GM21390 (cell line): ENCODE data around the gene CEP128.

Source experiments
- ATAC-seq: cut with Tn5 transposase; IDR thresholded peaks from one replicate; pipeline ENCODE4 v1.9.1; 2021; ENCODE audit not compliant: unreplicated experiment

The CEP128 gene

DNA sequence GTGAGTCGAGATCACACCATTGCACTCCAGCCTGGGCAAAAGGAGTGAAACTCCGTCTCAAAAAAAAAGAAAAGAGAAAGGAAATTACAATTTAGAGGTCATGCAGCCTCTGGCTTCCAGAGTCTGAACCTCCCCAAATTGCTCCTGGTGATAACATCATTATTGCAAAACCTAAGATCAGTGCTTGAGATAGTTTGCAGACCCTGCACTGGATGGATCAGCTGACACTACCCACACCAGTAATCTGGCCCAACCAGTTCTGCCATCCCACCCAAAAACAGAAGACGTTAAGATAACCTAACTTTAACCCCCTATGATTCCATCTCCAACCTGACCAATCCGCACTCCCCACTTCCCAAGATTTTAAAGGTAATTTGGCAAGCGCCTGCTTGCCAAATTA, 376.5 kb downstream of the CEP128 start:
- no peak for ATAC-seq

DNA sequence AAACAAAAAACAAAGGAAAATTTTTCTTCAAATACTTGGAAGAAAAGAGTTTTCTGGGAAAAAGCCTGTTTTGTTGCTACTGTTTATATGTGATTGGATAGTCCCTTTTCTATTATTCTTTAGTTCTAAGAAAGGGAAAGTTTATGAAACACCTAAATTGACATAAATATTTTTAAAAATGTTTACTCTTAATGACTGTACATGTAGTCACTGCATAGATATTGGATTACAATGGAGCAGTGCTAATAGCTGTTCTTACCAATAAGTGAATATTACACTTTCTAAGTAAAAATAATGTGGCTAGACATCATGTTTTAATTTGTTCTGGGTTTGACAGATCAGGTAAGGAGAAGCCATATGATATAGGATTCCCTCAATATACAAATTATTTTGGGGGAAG, 377.5 kb downstream of the CEP128 start:
- no peak for ATAC-seq

DNA sequence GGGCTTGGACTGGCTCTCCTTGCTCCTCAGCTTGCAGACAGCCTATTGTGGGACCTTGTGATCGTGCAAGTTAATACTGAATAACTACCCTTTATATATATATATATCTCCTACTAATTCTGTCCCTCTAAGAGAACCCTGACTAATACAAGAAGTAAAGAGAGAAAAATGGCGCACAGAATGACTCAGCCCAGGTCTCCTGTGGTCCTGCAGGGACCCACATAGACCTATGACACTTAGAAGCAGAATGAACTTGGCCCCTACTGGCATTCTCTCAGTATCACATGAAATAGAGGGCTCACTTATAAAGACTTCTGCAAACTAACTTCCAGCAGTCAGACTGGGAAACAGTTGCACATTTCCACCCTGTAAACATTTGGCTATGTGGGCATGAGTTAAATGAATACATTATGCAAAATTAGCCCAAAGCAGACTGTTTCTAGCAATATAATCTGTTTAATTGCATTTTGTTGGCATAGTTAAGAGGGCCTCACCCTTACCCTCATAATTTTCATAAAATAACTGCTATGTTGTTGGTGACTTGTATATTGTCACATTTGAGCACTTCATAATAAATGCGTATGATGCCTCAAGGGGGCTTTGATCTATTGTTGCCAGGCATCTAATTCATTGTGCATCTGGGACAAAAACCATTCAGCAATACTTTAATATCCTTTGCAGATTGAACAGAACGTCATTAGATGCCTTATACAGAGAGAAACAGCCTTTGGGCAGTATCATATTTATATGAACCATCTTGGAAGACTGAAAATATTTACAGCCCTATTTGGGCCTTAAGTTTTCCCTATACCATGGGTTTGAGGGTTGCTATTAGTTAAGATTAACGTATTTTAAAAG, 380.5 kb downstream of the CEP128 start:
- peak; percentile 97 for ATAC-seq

DNA sequence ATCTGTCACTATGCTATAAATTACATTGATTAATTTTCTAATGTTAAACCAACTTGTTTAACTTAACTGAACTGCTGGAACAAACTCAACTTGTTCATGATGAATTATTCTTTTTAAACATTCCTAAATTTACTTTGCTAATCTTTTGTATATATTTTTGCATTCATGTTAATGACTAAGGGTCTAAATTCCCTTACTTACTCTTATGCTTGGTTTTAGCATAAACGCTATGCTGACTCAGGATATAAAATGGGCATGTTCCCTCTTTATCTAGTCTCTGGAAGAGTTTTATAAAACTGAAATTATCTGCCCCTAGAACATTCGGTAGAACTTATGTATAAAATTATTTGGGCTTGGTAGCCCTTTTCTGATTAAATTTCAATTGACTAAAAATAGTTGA, 387.4 kb downstream of the CEP128 start:
- no peak for ATAC-seq

DNA sequence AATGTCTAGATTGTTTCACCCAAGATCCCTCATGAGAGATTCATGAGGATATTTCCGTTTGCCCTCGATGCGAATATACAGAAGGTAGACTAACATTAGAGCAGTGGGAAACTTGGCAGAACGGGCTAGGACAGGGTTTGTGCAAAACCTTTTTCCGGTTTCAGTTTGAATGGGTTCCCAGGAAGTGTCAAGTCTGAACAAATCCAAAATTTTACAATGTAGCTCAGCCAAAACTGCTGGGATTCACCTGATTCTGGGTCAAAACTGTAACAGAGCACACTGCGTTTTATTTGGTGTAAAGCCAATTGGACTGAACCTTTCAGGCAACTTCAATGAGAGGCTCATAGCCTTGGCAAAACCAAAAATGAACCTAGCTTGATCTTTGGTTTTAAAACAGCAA, 392.4 kb downstream of the CEP128 start:
- ATAC-seq, result no peak

DNA sequence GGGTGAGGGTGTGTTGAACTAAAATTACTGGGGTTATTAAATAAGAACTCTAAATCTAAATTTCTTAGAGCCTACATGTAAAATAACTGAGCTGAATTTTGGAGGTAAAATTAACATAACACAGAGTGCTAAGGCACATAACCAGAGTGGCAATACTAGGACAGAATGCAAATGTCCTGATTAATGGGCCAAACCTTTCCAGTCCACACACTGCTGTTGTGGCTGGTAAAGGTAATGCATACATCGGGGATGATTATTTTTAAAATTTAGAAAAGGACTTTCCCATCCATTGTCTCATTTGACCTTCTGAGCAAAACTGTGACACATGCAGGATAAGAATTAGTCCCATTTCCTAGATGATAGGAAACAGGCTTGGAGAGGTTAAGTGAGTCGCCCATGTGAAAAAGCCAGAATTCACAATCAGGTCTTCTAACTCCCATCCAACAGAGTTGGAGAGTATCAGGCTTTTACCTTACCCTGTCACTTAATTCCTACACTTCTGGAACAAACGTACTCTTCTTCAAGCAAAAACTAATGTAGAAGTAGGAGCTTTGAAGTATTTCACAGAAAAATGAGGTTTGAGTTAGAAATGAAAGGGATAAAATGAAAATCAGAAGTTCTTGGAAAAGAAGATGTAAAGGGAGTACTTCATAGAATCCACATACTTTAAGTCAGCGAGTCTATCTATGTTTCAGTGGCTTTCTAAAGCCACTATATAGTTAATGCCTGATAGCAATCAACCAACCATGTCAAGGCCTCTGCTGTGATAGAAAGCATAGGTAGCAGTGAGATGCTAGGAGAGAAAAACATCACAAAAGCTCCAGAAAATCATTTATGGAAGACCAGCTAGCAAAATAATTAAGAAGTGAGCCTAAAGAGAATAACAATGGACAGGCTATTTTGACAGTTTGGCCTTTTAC, 395.3 kb downstream of the CEP128 start:
- ATAC-seq, result no peak

DNA sequence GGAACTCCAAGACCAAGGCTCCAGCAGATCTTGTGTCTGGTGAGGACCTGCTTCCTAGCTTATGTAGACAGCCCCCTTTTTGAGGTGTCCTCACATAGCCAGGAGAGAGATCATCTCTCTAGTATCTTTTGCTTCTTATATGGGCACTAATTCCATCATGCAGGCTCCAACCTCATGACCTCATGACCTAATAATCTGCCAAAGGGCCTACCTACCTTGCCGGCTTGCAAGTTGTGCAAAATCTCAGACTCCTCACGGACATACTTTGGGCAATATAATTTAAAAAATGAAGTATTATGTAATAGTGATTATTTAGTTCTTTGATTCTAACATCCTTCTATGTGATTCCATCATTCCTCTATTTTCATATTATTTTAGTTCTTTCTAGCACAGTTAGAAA, 397.2 kb downstream of the CEP128 start:
- ATAC-seq, result no peak

DNA sequence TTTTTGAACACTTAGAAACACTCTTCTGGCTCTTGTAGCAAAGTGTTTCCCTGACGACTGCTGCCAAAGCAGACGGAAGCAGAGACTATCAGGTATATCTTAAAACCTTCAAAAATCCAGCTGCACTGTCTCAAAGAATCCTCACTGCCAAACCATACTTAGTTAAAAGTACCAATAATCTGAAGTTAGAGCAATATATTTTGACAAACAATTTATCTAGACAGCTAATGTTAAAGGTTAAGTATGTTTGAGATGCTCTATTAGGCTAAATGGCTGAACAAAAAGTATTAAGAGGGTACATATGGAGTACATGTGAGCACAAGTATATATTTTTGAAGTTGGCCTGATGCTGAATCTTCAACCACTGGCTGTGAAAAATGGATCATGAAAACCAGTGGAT, 398.3 kb downstream of the CEP128 start:
- no peak for ATAC-seq

DNA sequence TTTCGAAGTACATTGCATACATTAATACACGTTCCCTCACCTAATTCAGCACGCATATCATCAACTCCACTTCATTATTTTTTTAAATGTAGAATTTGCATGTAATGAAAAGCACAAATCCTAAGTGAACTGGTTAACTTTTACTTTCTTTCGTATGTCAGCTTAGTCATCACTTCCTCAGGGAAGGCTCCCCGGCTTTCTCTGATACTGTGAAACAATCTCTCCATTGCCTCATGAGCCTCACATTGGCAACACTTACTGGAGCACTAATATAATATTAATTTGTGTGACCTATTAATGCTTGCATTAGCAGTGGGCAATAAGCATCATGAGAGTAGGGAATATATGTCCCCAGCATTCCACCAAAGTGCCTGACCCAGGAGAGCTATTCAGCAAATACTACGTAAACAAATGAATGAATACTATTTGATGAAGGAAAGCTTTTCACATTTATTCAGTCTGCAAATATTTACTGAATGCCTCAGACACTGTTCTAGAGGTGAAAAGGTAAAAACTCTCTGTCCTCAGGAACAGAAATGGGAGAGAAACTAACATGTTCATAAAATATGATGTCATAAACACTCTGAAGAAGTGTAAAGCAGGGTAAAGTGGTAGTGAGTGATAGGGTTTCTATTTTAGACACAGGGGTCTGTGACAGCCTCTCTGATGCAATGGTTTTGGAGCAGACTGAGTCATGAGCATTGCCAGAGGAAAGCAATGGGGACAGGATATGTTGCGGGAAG, 402.7 kb downstream of the CEP128 start:
- ATAC-seq, result no peak

DNA sequence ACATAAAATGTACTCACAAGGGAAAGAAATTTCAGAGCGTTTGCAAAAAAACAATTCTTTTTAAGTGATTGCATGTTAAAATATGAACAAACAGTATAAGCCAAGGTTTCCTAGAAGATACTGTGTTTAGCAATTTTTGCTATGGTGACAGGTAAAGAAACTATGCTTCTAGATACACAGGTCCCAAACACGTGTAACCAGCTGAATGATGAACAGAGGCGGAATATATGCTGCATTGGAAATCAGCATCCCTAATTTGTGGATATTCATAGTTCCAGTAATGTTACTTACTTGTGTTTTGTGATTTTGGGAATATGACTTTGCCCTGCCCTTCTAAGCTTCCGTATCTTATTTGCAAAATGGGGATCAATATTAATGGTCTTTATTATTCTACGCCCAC, 403.9 kb downstream of the CEP128 start:
- ATAC-seq, result no peak

DNA sequence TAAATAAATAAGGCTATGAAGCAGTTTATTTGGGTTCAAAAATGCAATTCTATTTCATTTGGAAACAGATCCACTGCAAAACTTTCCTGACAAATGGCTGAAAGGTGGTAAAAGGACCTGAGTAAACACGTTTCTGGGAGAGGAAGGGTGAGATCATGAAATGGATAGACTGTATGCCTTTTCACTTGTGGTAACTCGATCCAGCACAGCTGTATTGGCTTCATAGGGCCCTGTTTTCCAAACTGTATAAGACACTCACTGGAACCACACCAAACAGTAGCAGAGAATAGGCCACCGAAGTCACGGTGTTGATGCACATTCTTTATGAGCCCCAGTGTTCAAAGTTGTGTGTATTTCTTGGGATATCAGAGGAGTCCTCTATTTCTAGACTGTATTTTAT, 405.1 kb downstream of the CEP128 start:
- ATAC-seq, result no peak

DNA sequence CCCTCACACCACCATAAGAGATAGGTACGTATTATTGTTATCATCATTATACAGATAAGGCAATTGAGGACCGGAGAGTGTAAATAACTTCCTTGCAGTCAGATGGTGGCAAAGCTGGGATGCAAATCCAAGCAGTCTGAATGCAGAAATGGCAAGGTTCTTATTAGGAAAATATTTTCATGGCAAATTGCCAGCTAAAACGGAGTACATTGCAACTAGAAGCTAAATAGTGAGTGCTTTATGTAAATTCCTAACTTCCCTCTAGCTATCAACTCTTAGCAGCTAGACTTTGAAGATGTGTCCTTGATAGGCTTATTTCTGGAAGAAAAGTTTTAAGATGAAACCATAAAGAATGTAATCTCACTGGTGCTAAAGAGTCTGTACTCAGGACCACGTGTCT, 406.4 kb downstream of the CEP128 start:
- ATAC-seq, result no peak

DNA sequence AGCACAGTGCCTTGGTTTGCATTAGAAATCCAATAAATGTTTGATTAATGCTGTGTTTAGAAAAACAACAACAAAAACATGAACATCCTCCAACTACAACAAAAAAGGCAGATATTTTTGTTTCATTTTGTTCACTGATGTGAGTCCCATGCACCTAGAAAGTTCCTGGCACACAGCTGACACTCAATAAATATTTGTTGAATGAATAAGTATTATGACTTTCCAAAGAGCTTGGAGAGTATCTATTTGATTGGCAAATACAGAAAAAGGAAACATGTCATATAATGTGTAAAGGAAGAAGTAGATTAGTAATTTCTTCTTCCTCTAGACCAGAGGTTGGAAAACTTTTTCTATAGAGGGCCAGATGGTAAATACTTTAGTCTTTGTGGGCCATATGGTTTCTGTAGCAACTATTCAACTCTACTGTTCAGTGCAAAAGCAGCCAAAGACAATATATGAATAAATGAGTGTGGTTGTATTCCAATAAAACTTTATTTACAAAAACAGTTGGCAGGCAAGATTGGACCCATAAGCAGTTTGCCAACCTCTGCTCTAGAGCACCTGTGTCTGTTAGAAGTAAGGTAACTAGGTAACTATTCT, 417.9 kb downstream of the CEP128 start:
- ATAC-seq, result no peak

DNA sequence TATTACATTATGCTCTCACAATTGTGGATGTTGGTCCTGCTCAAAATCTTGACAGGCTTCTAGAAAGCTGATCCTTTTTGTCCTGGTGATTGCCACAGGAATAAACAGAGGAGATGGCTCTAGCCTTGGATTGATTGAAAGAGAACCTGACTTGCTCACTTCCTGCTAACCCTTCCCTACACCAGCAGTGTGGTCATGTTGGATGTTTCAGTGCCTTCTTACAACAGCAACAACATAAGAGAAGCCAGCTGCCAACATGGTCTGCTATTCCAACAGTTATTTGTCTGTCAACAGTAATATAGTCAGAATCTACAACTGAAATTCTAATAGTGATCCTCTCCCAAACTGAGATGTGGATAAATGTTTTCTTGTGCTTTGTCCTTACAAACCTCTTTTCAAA, 418.6 kb downstream of the CEP128 start:
- no peak for ATAC-seq

DNA sequence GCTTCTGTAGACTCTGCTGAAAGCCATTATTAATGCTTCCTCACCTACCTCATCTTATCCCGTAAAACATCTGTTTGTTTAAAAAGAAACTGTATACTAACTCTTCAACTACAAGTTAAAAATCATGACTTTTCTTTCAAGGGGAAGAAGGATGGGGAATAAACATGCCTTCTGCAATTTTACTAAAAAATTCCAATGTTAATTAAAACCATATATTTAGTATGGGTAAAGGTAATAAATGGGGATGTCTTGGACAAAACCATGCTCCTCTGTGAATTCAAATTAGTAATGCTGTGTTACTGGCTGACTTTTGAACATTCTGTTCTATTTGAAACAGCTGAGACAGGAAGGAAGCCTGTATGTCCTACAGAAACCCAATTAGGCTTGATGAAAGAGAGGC, 419.1 kb downstream of the CEP128 start:
- ATAC-seq, result no peak

DNA sequence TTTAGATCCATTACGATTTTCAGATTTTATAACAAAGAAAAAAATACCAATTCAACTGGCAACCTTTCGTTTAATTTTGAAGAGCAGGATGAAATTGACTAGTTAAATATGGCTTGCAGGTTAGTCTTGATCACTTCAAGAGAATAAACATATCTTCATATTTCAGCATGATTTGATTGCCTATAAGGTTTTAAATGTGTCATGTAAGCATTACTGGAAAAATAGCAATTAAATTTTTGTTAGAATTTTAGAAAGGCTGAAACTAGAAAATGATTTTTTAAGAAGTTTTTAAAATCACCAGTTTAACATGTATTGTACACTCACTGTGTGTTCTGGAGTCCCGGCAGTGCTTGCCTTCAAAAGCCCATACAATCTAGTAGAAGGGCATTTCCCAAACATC, 420.1 kb downstream of the CEP128 start:
- no peak for ATAC-seq

DNA sequence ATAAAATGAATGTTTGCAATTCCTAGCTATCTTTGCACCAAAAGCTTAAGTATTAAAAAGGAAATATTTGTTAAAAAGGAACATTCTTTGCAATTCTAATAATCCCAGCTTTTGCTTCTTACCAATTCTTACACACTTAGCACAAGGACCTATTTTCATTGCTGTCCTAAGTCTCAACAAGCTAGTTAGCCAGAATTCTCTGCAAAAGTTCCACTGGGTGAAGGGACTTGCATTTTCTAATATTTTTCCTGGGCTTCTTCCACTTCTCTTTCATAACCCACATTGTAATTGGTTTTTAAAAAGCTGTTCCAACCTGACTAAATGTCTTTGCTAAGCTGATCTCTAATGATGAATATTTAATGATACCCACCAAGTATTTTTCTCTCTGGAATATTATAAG, 422.5 kb downstream of the CEP128 start:
- no peak for ATAC-seq

DNA sequence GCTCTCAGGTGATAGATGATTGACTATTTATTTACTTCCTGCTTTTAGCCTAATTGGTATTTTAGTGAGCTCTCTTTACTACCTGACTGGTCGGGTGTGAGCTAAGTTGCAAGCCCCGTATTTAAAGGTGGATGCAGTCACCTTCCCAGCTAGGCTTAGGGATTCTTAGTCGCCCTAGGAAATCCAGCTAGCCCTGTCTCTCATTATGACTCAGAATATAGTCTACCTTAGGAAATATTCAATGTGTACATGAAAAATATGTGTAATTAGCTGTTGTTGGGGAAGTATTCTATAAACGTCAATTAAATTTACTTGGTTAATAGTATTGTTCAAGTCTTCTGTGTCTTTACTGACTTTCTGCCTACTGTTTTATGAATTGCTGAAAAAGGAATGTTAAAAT, 423.4 kb downstream of the CEP128 start:
- ATAC-seq, result no peak

DNA sequence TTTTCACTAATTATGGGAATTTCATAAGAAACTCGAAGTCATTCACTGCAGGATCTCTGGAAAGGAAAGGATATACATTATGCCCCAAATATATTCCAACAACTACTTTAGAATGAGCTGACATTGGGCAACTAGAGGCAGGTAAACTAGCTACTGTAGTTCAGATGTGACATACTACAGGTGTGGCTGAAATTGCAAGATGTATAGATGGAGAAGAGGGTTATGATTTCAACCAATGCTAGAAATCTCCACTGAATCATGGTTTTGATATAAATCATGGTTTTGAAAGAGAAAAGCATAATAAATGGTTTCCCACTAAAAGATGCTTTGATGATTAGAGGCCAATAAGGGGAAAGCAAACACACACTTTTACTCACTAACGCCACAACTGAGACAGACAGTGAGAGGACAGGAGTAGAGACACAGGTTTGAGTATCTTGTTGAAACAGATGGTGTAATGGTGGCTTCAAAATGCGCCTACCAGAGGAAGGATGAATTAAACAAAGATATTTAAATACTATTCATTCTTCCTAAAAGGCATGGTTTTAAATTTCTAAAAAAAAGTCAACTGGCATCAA, 434.2 kb downstream of the CEP128 start:
- no peak for ATAC-seq

DNA sequence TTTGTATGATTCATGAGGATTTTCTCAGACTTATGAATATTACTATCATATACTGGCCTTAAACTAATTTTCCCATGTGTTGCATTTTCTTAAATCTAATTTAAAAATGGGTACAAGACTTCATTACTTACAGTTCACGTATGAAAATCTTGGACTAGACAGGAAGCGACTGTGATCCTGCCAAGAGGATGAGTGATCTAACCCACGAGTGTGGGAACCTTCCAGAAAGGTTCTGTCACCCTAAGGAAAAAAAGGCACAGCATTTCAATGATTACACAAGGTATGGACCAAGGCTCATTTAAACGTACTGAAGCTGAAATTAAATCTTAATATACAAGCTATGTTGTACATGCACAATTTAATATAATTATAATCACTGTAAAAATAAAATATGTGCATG, 436.8 kb downstream of the CEP128 start:
- no peak for ATAC-seq

DNA sequence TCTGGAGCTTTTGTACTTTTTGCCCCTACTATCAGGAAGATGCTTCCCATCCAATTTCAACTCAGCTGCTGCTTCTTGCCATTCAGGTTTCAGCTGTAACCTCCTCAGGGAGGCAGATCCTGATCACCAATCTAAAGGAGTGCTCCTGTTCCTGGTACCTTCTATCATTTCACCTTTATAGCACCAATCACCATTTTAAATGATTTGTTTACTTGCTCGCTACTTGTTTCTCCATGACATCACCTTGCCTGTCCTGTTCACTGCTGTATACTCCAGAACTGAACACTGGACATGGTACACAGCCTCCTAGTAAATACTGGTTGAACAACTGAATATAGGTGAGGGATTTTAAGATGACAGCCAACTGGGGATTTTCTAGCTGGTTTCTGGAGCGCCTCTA, 443.0 kb downstream of the CEP128 start:
- no peak for ATAC-seq
